CD4-positive, alpha-beta memory T cell (primary cell): ENCODE measurements around the gene TMOD3. TPM values are rescaled to one million over a fixed set of nuclear protein-coding genes. Genes with fewer than 3 reads are reported as not detected.

Experiments
- CTCF ChIA-PET: fragments of 350-600 bp; sonication (Branson Sonifier 250); formaldehyde crosslinking; loops from one replicate; lab custom pipeline; 2021; ENCODE audit warnings: inconsistent platforms; ENCODE audit not compliant: partially characterized antibody; lab: Charles Lee
- POLR2A ChIA-PET: fragments of 350-600 bp; sonication (Branson Sonifier 250); formaldehyde crosslinking; loops from one replicate; lab custom pipeline; 2021; ENCODE audit not compliant: partially characterized antibody; lab: Charles Lee
- DNase-seq, 5 donors: peaks; one replicate each; pipeline versions ENCODE4 v3.0.0 to v3.0.0-alpha.2; 2020 to 2022; ENCODE audit warnings: mixed read lengths in 1 of 5
- H3K27ac ChIP-seq: one replicate; pipeline ENCODE4 v1.7.0; 2013; ENCODE audit warnings: low read depth, low read length
- H3K27me3 ChIP-seq: 2 replicates; pipeline ENCODE4 v1.7.0; 2013; ENCODE audit warnings: mild to moderate bottlenecking, low read length, moderate library complexity; ENCODE audit not compliant: insufficient read depth
- H3K36me3 ChIP-seq: 2 replicates; pipeline ENCODE4 v1.7.0; 2013; ENCODE audit warnings: mild to moderate bottlenecking, low read length, moderate library complexity; ENCODE audit not compliant: insufficient read depth
- H3K4me1 ChIP-seq: 2 replicates; pipeline ENCODE4 v1.7.0; 2013; ENCODE audit warnings: mild to moderate bottlenecking, low read length, moderate library complexity; ENCODE audit not compliant: insufficient read depth
- H3K4me3 ChIP-seq, 2 donors: one replicate each; pipeline ENCODE4 v1.7.0; 2013; ENCODE audit warnings: low read length in 2 of 2, mild to moderate bottlenecking in 1 of 2
- H3K9me3 ChIP-seq, 2 donors: one replicate each; pipeline ENCODE4 v1.7.0; 2013; ENCODE audit warnings: low read length in 2 of 2, control low read depth in 1 of 2; ENCODE audit not compliant: control insufficient read depth in 1 of 2
- H3K27ac Mint-ChIP-seq, 7 donors: one replicate each; pipeline ENCODE4 v1.8.0; 2020 to 2021; ENCODE audit warnings: mixed read lengths in 7 of 7, mild to moderate bottlenecking in 6 of 7, inconsistent platforms in 3 of 7, moderate library complexity in 3 of 7
- H3K27me3 Mint-ChIP-seq, 2 donors: one replicate each; pipeline ENCODE4 v1.8.0; 2020 to 2021; ENCODE audit warnings: mixed read lengths in 2 of 2
- H3K36me3 Mint-ChIP-seq, 2 donors: one replicate each; pipeline ENCODE4 v1.8.0; 2020 to 2021; ENCODE audit warnings: mixed read lengths in 2 of 2, inconsistent platforms in 1 of 2, mild to moderate bottlenecking in 1 of 2
- H3K4me1 Mint-ChIP-seq, 4 donors: one replicate each; pipeline ENCODE4 v1.8.0; 2020 to 2021; ENCODE audit warnings: mixed read lengths in 4 of 4, mild to moderate bottlenecking in 1 of 4
- H3K4me3 Mint-ChIP-seq, 8 donors: one replicate each; pipeline ENCODE4 v1.8.0; 2020 to 2021; ENCODE audit warnings: mixed read lengths in 8 of 8, mild to moderate bottlenecking in 7 of 8, moderate library complexity in 6 of 8, inconsistent platforms in 3 of 8
- H3K9me3 Mint-ChIP-seq, 8 donors: one replicate each; pipeline ENCODE4 v1.8.0; 2020 to 2021; ENCODE audit warnings: mixed read lengths in 8 of 8, mild to moderate bottlenecking in 5 of 8, inconsistent platforms in 3 of 8, moderate library complexity in 1 of 8
- intact Hi-C: fragments of 100-400 bp; cut with micrococcal nuclease; formaldehyde crosslinking; loops from one replicate; pipeline ENCODE4 v1.15.1; 2023
- polyA plus RNA-seq, 2 donors: library from polyadenylated mRNA; unstranded; fragments of 300-500 nt; fragmentation: Illumina TruSeq; gene quantifications; one replicate each; pipeline ENCODE4 v1.2.3, GENCODE V29; 2021
- total RNA-seq, 2 experiments: library from RNA; stranded (reverse); gene quantifications; one replicate each; pipeline ENCODE4 v1.2.3, GENCODE V29; 2021

TMOD3 gene
- total and polyA plus RNA-seq, 4 experiments from 2014 or later, result 37.8 to 59.3 (median 46.4) TPM

- H3K9me3 ChIP-seq, result no peaks in the 10 kb centered on the region
- H3K27ac ChIP-seq, result no peak overlapping the region
- no peaks in the 10 kb centered on the region for H3K27me3 ChIP-seq
- H3K4me3 Mint-ChIP-seq, result peak overlapping the region in 3 of 8 donors; percentile 56 to 60 (median 59)
- intact Hi-C loops, result no loop called here
- ChIA-PET CTCF (interaction anchor here (0.9 to 1.4 kb wide), 2 partner anchors 16 to 40 kb away, joined by 3 to 4 read pairs; no protein-coding TSS in a partner anchor), POLR2A (interaction anchor here (1.2 kb wide), 1 partner anchor 16 kb away, joined by 4 read pairs; no protein-coding TSS in a partner anchor)
- peak overlapping the region in 4 of 7 donors; percentile 8 to 45 (median 24) for H3K27ac Mint-ChIP-seq
- no peaks in the 10 kb centered on the region for H3K36me3 ChIP-seq
- DNase-seq, result no peak
- peaks cover 6% of the 10 kb centered on the region in 2 donors for H3K36me3 Mint-ChIP-seq
- no peaks in the 10 kb centered on the region for H3K9me3 Mint-ChIP-seq
- no peaks in the 10 kb centered on the region for H3K27me3 Mint-ChIP-seq
- no peak overlapping the region for H3K4me3 ChIP-seq
- H3K4me1 Mint-ChIP-seq, result peaks cover 60 to 87% (median 72%) of the 10 kb centered on the region in 4 donors
- H3K4me1 ChIP-seq, result peaks cover 77% of the 10 kb centered on the region
Measured at GRCh38 chr15:51846066-51846462, 16.6 kb downstream of the TMOD3 start.

GRCh38 chr15:51846463-51847230 is 17.2 kb downstream of the TMOD3 start:
- no peaks in the 10 kb centered on the region for H3K27me3 Mint-ChIP-seq
- H3K36me3 Mint-ChIP-seq, result peaks cover 6% of the 10 kb centered on the region in 2 donors
- Histone ChIP-seq H3K27ac (no peak overlapping the region), H3K27me3 (no peaks in the 10 kb centered on the region), H3K9me3 (no peaks in the 10 kb centered on the region), H3K4me3 (no peak overlapping the region), H3K4me1 (peaks cover 73% of the 10 kb centered on the region), H3K36me3 (no peaks in the 10 kb centered on the region)
- H3K4me1 Mint-ChIP-seq, result peaks cover 57 to 85% (median 71%) of the 10 kb centered on the region in 4 donors
- peak overlapping the region in 6 of 8 donors; percentile 14 to 60 (median 56) for H3K4me3 Mint-ChIP-seq
- CTCF ChIA-PET, result interaction anchor here (0.6 to 1.0 kb wide), 2 partner anchors 8 to 17 kb away, joined by 3 read pairs; partner anchors contain the start of gene TMOD3
- peak overlapping the region in 5 of 7 donors; percentile 11 to 76 (median 70) for H3K27ac Mint-ChIP-seq
- no peaks in the 10 kb centered on the region for H3K9me3 Mint-ChIP-seq
- POLR2A ChIA-PET, result interaction anchor here (1.5 kb wide), 1 partner anchor 8 kb away, joined by 4 read pairs; no protein-coding TSS in a partner anchor
- no peak for DNase-seq
- intact Hi-C loops, result no loop called here

GRCh38 chr15:51848811-51849210 is 19.4 kb downstream of the TMOD3 start:
- DNase-seq, result no peak
- Mint-ChIP-seq H3K4me3 (peak overlapping the region in 1 of 8 donors; percentile 19), H3K27me3 (no peaks in the 10 kb centered on the region), H3K9me3 (no peaks in the 10 kb centered on the region), H3K36me3 (peaks cover 6 to 7% of the 10 kb centered on the region in 2 donors), H3K27ac (peak overlapping the region in 2 of 7 donors; percentile 15 to 65), H3K4me1 (peaks cover 55 to 89% (median 68%) of the 10 kb centered on the region in 4 donors)
- ChIA-PET CTCF (interaction anchor here (0.8 kb wide), 1 partner anchor 18 kb away, joined by 3 read pairs; no protein-coding TSS in a partner anchor), POLR2A (no interaction called here)
- Histone ChIP-seq H3K4me1 (peaks cover 58% of the 10 kb centered on the region), H3K27me3 (no peaks in the 10 kb centered on the region), H3K36me3 (no peaks in the 10 kb centered on the region), H3K9me3 (no peaks in the 10 kb centered on the region), H3K27ac (no peak overlapping the region), H3K4me3 (no peak overlapping the region)
- intact Hi-C loops, result no loop called here

- peaks cover 51 to 85% (median 66%) of the 10 kb centered on the region in 4 donors for H3K4me1 Mint-ChIP-seq
- Histone ChIP-seq H3K9me3 (no peaks in the 10 kb centered on the region), H3K27ac (no peak overlapping the region), H3K4me1 (peaks cover 49% of the 10 kb centered on the region), H3K36me3 (no peaks in the 10 kb centered on the region), H3K27me3 (no peaks in the 10 kb centered on the region), H3K4me3 (no peak overlapping the region)
- H3K36me3 Mint-ChIP-seq, result peaks cover 6 to 7% of the 10 kb centered on the region in 2 donors
- POLR2A ChIA-PET, result no interaction called here
- CTCF ChIA-PET, result interaction anchor here (1.1 kb wide), 1 partner anchor 11 kb away, joined by 3 read pairs; no protein-coding TSS in a partner anchor
- H3K4me3 Mint-ChIP-seq, result peak overlapping the region in 1 of 8 donors; percentile 22
- intact Hi-C loops, result no loop called here
- DNase-seq, result no peak
- no peaks in the 10 kb centered on the region for H3K9me3 Mint-ChIP-seq
- H3K27ac Mint-ChIP-seq, result peak overlapping the region in 6 of 7 donors; percentile 11 to 61 (median 29)
- H3K27me3 Mint-ChIP-seq, result no peaks in the 10 kb centered on the region
Measured at GRCh38 chr15:51849860-51850259, 20.4 kb downstream of the TMOD3 start.

GRCh38 chr15:51853998-51854397 is 24.5 kb downstream of the TMOD3 start:
- Mint-ChIP-seq H3K4me1 (peaks cover 44 to 76% (median 58%) of the 10 kb centered on the region in 4 donors), H3K27ac (peak overlapping the region in 5 of 7 donors; percentile 0 to 50 (median 28))
- CTCF ChIA-PET, result interaction anchor here (1.2 kb wide), 1 partner anchor 27 kb away, joined by 6 read pairs; no protein-coding TSS in a partner anchor

GRCh38 chr15:51855612-51856011 is 26.2 kb downstream of the TMOD3 start:
- H3K36me3 ChIP-seq, result no peaks in the 10 kb centered on the region
- no peak overlapping the region for H3K27ac ChIP-seq
- intact Hi-C loops, result no loop called here
- Mint-ChIP-seq H3K4me1 (peaks cover 43 to 76% (median 58%) of the 10 kb centered on the region in 4 donors), H3K4me3 (no peak overlapping the region), H3K27ac (peak overlapping the region in 5 of 7 donors; percentile 59 to 83 (median 67)), H3K36me3 (peaks cover 4% of the 10 kb centered on the region in 2 donors), H3K27me3 (no peaks in the 10 kb centered on the region), H3K9me3 (no peaks in the 10 kb centered on the region)
- H3K4me1 ChIP-seq, result peaks cover 17% of the 10 kb centered on the region
- H3K9me3 ChIP-seq, result no peaks in the 10 kb centered on the region
- H3K27me3 ChIP-seq, result no peaks in the 10 kb centered on the region
- ChIA-PET POLR2A (interaction anchor here (0.6 kb wide), 1 partner anchor 26 kb away, joined by 3 read pairs; the partner anchor contains the start of gene TMOD3), CTCF (no interaction called here)
- DNase-seq, result no peak
- H3K4me3 ChIP-seq, result no peak overlapping the region

More at GRCh38 chr15:51853998-51854397, 24.5 kb downstream of the TMOD3 start:
- DNase-seq, result no peak
- POLR2A ChIA-PET, result interaction anchor here (0.6 kb wide), 1 partner anchor 8 kb away, joined by 3 read pairs; no protein-coding TSS in a partner anchor
- H3K9me3 Mint-ChIP-seq, result no peaks in the 10 kb centered on the region
- intact Hi-C loops, result no loop called here
- no peaks in the 10 kb centered on the region for H3K27me3 Mint-ChIP-seq
- H3K36me3 Mint-ChIP-seq, result peaks cover under 1 to 5% of the 10 kb centered on the region in 2 donors
- Histone ChIP-seq H3K4me1 (peaks cover 23% of the 10 kb centered on the region), H3K27ac (no peak overlapping the region), H3K36me3 (no peaks in the 10 kb centered on the region), H3K4me3 (no peak overlapping the region), H3K9me3 (no peaks in the 10 kb centered on the region), H3K27me3 (no peaks in the 10 kb centered on the region)
- H3K4me3 Mint-ChIP-seq, result no peak overlapping the region
